Keratinocyte (primary cell): Measurements from ENCODE around the gene APBB2. TPM values are rescaled to one million over a fixed set of nuclear protein-coding genes. Genes with fewer than 3 reads are reported as not detected.

Source experiments
- DNase-seq: peaks from one replicate; pipeline ENCODE4 v3.0.0-alpha.2; 2011; ENCODE audit warnings: low read depth, missing footprints, low spot score
- FAIRE-seq: peaks from 2 replicates; lab custom pipeline; 2011; peaks lifted over from hg19 to GRCh38; lab: Jason Lieb, UNC
- H2AFZ ChIP-seq: 2 replicates; pipeline ENCODE4 v1.6.0; 2012; ENCODE audit warnings: low read length, control low read depth, inconsistent platforms; ENCODE audit not compliant: control insufficient read depth
- H3K27ac ChIP-seq: 2 replicates; pipeline ENCODE4 v1.5.1; 2011; ENCODE audit warnings: low read length; ENCODE audit not compliant: control insufficient read depth, insufficient read depth
- H3K27me3 ChIP-seq: 3 replicates; pipeline ENCODE4 v1.6.0; 2011; ENCODE audit warnings: low read length; ENCODE audit not compliant: control insufficient read depth, insufficient read depth; ENCODE audit errors: extremely low read depth
- H3K36me3 ChIP-seq, 2 experiments: 2 replicates in 1 of 2; 3 replicates in 1 of 2; pipeline ENCODE4 v1.5.1; 2011; ENCODE audit warnings: low read length in 2 of 2, mild to moderate bottlenecking in 1 of 2; ENCODE audit not compliant: control insufficient read depth in 2 of 2, insufficient read depth in 2 of 2; ENCODE audit errors: extremely low read depth in 1 of 2
- H3K4me1 ChIP-seq: 3 replicates; pipeline ENCODE4 v1.5.1; 2011; ENCODE audit warnings: low read length; ENCODE audit not compliant: control insufficient read depth, insufficient read depth; ENCODE audit errors: extremely low read depth
- H3K4me2 ChIP-seq: 3 replicates; pipeline ENCODE4 v1.6.0; 2011; ENCODE audit warnings: low read depth, low read length; ENCODE audit not compliant: control insufficient read depth, insufficient read depth; ENCODE audit errors: extremely low read depth
- H3K4me3 ChIP-seq, 3 experiments: fragments of 200-600 bp in 1 of 3; sonication (generic) in 1 of 3; 2 replicates in 2 of 3; 3 replicates in 1 of 3; pipeline ENCODE4 v1.5.1; 2011 to 2016; ENCODE audit warnings: low read length in 3 of 3, mild to moderate bottlenecking in 3 of 3, control low read depth in 2 of 3, inconsistent platforms in 1 of 3, low read depth in 1 of 3, mixed read lengths in 1 of 3, mixed run types in 1 of 3, moderate library complexity in 1 of 3; ENCODE audit not compliant: control insufficient read depth in 2 of 3, insufficient read depth in 2 of 3; ENCODE audit errors: extremely low read depth in 1 of 3
- H3K79me2 ChIP-seq: 2 replicates; pipeline ENCODE4 v1.6.0; 2012; ENCODE audit warnings: low read length; ENCODE audit not compliant: control insufficient read depth, insufficient read depth
- H3K9ac ChIP-seq: 3 replicates; pipeline ENCODE4 v1.6.0; 2011; ENCODE audit warnings: low read length; ENCODE audit not compliant: control insufficient read depth, insufficient read depth; ENCODE audit errors: extremely low read depth
- H3K9me1 ChIP-seq: 3 replicates; pipeline ENCODE4 v1.6.0; 2011; ENCODE audit warnings: low read length; ENCODE audit not compliant: control insufficient read depth, insufficient read depth; ENCODE audit errors: extremely low read depth
- H3K9me3 ChIP-seq: 2 replicates; pipeline ENCODE4 v1.5.1; 2012; ENCODE audit warnings: low read depth, low read length; ENCODE audit not compliant: control insufficient read depth
- H4K20me1 ChIP-seq: 3 replicates; pipeline ENCODE4 v1.6.0; 2011; ENCODE audit warnings: low read length; ENCODE audit not compliant: control insufficient read depth, insufficient read depth; ENCODE audit errors: extremely low read depth
- EZH2 ChIP-seq: IDR thresholded peaks from one replicate; pipeline ENCODE4 v1.6.1; 2012; ENCODE audit warnings: inconsistent platforms, mild to moderate bottlenecking, low read length, moderate library complexity
- dilution Hi-C: fragments of 300-500 bp; cut with MboI; formaldehyde crosslinking; loops from one replicate; pipeline ENCODE4 v1.7.0; 2020; ENCODE audit warnings: low sequenced_read_pairs; ENCODE audit not compliant: extremely low pct_ligation_motif_present
- polyA plus RNA-seq, 5 experiments: library from polyadenylated mRNA; depleted of rRNA in 3 of 5; stranded (reverse) in 3 of 5; stranded (forward) in 1 of 5; unstranded in 1 of 5; fragments of >200 nt; gene quantifications; 1 replicate in 1 of 5; 2 replicates in 3 of 5; 3 replicates in 1 of 5; pipeline versions ENCODE4 v1.2.1 to v1.2.3, GENCODE V29; 2011 to 2012; ENCODE audit warnings: missing spikeins in 2 of 5, low read depth in 1 of 5, low replicate concordance in 1 of 5
- TF ChIP-seq, protein P1 (sequence below), 3 experiments: IDR thresholded peaks in 1 of 3; conservative IDR thresholded peaks in 1 of 3; optimal IDR thresholded peaks in 1 of 3; 2 replicates in 2 of 3; 3 replicates in 1 of 3; pipeline versions ENCODE3 to v1.5.1; 2011; ENCODE audit warnings: low read length in 3 of 3, mild to moderate bottlenecking in 3 of 3, moderate library complexity in 2 of 3, control low read depth in 1 of 3, inconsistent platforms in 1 of 3; ENCODE audit not compliant: insufficient read depth in 2 of 3; ENCODE audit errors: extremely low read depth in 1 of 3

Gene APBB2
- polyA plus RNA-seq, 1 donor (not counting 4 experiments of a cell fraction or from before 2014, with no cell fraction given) = 57.3 TPM

DNA sequence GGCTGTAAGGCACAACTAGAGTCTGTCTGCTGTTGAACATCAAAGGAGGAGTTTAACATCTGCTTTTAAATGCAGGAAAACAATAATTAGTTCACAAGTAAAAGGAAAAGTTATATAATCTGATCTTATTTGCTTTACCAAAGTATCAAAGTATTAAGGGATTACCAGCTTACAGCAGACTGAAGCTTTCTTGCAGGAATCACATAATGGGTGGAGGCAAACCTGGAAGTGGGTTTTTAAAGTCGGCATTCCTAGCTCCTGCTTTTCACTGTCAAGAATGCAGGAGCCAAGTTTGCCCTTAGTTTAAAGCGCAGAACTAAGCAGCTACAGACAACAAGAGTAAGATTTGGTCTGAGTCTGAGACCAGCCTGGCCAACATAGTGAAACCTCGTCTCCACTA is 122.2 kb downstream of the APBB2 start:
- FAIRE-seq = no peak
- dilution Hi-C loops = no loop called here

GRCh38 chr4:41081847-41082246 is 132.5 kb downstream of the APBB2 start:
- no peaks in the 10 kb centered on the region for H3K27me3 ChIP-seq
- TF ChIP-seq, protein P1, sequence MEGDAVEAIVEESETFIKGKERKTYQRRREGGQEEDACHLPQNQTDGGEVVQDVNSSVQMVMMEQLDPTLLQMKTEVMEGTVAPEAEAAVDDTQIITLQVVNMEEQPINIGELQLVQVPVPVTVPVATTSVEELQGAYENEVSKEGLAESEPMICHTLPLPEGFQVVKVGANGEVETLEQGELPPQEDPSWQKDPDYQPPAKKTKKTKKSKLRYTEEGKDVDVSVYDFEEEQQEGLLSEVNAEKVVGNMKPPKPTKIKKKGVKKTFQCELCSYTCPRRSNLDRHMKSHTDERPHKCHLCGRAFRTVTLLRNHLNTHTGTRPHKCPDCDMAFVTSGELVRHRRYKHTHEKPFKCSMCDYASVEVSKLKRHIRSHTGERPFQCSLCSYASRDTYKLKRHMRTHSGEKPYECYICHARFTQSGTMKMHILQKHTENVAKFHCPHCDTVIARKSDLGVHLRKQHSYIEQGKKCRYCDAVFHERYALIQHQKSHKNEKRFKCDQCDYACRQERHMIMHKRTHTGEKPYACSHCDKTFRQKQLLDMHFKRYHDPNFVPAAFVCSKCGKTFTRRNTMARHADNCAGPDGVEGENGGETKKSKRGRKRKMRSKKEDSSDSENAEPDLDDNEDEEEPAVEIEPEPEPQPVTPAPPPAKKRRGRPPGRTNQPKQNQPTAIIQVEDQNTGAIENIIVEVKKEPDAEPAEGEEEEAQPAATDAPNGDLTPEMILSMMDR (optimal IDR thresholded peaks at IDR 0.05 in 1 of 3, IDR thresholded peaks at IDR 0.05 in 1 of 3, conservative IDR thresholded peaks at IDR 0.05 in 1 of 3; ENCODE audit: extremely low read depth in 1 of 3, insufficient read depth in 2 of 3, low read length in 3 of 3) = no peak
- TF ChIP-seq EZH2 = no peak
- no peak overlapping the region for H3K4me3 ChIP-seq
- H3K9ac ChIP-seq = no peak overlapping the region
- H3K4me2 ChIP-seq = no peak overlapping the region
- H3K4me1 ChIP-seq = no peaks in the 10 kb centered on the region
- peaks cover 59% of the 10 kb centered on the region for H3K79me2 ChIP-seq
- no peak for DNase-seq
- H4K20me1 ChIP-seq = peaks cover 8% of the 10 kb centered on the region
- dilution Hi-C loops = no loop called here
- H3K27ac ChIP-seq = no peak overlapping the region
- H2AFZ ChIP-seq = no peak overlapping the region
- no peaks in the 10 kb centered on the region for H3K9me1 ChIP-seq
- FAIRE-seq = peak; percentile 59
- H3K9me3 ChIP-seq = peaks cover 2% of the 10 kb centered on the region
- H3K36me3 ChIP-seq = no peaks in the 10 kb centered on the region

More for the DNA sequence above, 122.2 kb downstream of the APBB2 start:
- Histone ChIP-seq H4K20me1 (no peaks in the 10 kb centered on the region), H3K36me3 (no peaks in the 10 kb centered on the region), H3K9me1 (no peaks in the 10 kb centered on the region), H2AFZ (no peak overlapping the region), H3K9me3 (no peaks in the 10 kb centered on the region), H3K79me2 (peaks cover 23% of the 10 kb centered on the region), H3K4me3 (no peak overlapping the region), H3K9ac (no peak overlapping the region), H3K27me3 (no peaks in the 10 kb centered on the region), H3K27ac (no peak overlapping the region), H3K4me2 (no peak overlapping the region), H3K4me1 (peaks cover 6% of the 10 kb centered on the region)
- no peak for TF ChIP-seq EZH2
- TF ChIP-seq, protein P1 (optimal IDR thresholded peaks at IDR 0.05 in 1 of 3, IDR thresholded peaks at IDR 0.05 in 1 of 3, conservative IDR thresholded peaks at IDR 0.05 in 1 of 3; ENCODE audit: extremely low read depth in 1 of 3, insufficient read depth in 2 of 3, low read length in 3 of 3) = no peak
- no peak for DNase-seq
